Measurements from ENCODE around the gene PSPC1.

DNA sequence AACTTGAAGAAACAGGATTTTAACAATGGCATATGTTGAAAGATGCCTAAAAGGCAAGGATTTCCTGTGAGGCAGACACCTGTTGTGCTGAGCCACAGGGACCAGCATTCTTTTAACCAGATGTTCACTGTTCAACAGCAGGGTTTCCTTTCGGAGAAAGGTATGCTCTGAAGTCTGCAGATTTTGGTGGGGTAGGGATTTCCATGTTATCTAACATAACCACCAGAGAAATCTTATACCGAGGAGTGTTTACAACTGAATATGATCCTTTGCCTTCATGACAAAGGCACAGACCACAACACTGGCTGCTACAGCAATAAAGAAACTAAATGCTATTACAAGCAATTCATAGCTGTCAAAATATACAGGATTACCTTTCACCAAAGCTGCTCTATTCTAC lies 101.2 kb downstream of the PSPC1 start:
- TF ChIP-seq, protein P1, sequence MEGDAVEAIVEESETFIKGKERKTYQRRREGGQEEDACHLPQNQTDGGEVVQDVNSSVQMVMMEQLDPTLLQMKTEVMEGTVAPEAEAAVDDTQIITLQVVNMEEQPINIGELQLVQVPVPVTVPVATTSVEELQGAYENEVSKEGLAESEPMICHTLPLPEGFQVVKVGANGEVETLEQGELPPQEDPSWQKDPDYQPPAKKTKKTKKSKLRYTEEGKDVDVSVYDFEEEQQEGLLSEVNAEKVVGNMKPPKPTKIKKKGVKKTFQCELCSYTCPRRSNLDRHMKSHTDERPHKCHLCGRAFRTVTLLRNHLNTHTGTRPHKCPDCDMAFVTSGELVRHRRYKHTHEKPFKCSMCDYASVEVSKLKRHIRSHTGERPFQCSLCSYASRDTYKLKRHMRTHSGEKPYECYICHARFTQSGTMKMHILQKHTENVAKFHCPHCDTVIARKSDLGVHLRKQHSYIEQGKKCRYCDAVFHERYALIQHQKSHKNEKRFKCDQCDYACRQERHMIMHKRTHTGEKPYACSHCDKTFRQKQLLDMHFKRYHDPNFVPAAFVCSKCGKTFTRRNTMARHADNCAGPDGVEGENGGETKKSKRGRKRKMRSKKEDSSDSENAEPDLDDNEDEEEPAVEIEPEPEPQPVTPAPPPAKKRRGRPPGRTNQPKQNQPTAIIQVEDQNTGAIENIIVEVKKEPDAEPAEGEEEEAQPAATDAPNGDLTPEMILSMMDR (IDR thresholded peaks at IDR 0.05), result no peak
- no peak for TF ChIP-seq EP300 (IDR thresholded peaks at IDR 0.05)
- no peak for TF ChIP-seq POLR2A (IDR thresholded peaks at IDR 0.05)

All from tibial nerve (tissue), 4 donors.